HG02943 (cell line): ENCODE measurements around the gene P2RX7.
"Not testable (repeated sequence)": the region's sequence is repeated elsewhere in the genome, so short reads cannot be mapped to it uniquely, and the experiment has no call there.

Experiments
- ATAC-seq: cut with Tn5 transposase; IDR thresholded peaks from one replicate; pipeline ENCODE4 v1.9.1; 2021; ENCODE audit warnings: mild to moderate bottlenecking, low read depth, moderate library complexity; ENCODE audit not compliant: unreplicated experiment

The P2RX7 gene

DNA sequence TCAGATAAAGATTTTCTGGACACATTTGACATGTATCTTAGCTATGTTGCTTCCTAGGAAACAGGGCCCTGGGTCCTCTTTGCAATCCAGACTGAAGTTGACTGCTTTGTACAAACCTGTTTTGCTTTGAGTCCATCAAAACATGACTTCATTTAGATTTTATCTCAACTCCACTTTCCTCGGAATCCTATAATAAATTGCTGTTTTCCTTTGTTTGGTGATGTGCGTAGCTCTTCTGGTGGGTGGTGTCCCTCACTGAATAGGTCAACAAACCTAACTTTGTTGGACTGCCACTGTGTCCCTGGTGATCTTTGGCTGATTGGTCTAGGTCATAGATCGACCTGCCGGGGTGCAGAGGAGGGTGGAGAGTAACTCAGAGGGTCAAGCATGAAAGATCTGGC is 735 bp upstream of the P2RX7 start:
- ATAC-seq, result no peak

DNA sequence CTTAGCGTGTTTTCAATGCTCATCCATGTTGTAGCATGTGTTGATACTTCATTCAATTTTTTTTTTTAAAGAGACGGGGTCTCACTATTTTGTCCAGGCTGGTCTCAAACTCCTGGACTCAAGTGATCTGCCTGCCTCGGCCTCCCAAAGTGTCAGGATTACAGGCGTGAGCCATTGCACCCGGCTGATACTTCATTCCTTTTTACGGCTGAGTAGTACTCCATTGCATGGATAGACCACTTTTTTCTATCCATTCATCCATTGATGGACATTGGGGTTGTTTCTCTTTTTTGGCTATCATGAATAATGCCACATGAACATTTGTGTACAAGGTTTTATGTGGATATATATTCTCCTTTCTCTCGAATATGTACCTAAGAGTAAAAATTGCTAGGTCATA is 1.2 kb downstream of the P2RX7 start:
- no peak for ATAC-seq

DNA sequence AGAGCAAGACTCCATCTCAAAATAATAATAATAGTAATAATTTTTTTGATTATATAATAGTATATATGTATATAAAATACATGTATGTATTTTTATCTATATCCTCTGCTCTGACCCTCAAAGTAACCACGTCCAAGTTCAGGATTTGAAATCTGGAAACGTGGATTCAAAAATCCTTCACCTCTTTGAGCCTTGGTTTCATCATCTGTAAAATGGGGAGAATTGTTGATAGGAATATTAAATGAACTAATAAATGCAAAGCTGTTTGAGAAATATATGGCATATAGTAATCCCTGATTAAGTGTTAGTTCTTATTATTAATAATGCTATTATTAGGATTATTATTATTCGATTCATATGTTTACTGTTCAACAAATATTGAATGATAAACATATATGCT is 2.6 kb downstream of the P2RX7 start:
- no peak for ATAC-seq

DNA sequence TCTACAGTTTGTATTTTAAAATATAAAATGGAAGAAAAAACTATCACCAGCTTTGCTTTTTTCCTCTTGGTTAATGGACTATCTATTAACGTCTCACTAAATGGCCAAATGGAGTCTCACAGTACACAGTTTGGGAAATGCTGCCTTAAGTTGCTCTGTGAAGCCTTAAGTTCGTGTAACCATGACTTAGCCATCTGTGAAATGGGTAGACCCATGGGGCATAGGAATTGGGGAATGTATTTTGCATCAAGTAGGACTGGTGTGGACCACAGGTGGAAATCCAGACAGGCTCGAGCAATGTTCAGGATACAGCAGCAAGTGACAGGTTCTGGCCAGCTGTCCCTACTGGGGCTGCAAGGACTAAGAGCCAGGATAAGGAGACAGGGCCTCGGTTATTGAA is 4.8 kb downstream of the P2RX7 start:
- ATAC-seq, result no peak

DNA sequence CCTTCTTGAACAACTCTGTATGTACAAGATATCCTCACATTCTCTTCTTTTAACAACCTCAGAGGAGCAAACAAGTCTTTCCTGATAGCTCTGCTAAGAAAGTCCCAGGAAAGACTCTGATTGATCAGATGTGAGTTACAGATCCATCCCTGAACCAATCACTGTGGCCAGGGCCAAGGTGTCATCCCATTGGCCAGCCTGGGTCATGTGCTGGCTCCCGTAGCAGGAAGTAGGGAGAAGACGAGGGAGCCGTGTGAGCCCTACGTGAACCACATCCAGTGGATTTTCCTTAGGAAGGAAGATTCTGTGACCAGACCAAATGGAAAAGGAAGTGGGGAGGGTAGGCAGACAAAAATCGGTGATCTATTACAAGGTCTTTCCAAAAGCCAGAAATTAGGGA is 5.6 kb downstream of the P2RX7 start:
- ATAC-seq, result no peak

DNA sequence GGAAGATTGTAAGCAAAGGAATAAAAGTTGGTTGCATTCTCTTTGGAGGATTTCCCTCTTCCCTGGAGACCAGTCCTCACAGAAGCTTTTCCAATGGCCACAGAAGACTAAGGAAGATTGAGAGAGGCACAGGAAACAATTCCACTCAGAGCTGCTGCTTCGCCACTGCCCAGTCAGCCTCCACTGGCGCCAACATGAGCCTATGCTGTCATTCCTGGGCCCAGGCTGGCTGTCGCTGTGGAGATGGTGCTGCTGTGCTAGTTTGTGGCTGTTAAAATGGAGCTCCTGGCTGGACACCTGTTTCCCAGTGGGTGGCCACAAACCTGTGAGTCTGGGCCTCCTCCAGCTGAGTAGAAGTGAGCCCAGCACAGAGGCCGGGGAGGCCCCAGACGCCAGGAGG is 6.6 kb downstream of the P2RX7 start:
- no peak for ATAC-seq

DNA sequence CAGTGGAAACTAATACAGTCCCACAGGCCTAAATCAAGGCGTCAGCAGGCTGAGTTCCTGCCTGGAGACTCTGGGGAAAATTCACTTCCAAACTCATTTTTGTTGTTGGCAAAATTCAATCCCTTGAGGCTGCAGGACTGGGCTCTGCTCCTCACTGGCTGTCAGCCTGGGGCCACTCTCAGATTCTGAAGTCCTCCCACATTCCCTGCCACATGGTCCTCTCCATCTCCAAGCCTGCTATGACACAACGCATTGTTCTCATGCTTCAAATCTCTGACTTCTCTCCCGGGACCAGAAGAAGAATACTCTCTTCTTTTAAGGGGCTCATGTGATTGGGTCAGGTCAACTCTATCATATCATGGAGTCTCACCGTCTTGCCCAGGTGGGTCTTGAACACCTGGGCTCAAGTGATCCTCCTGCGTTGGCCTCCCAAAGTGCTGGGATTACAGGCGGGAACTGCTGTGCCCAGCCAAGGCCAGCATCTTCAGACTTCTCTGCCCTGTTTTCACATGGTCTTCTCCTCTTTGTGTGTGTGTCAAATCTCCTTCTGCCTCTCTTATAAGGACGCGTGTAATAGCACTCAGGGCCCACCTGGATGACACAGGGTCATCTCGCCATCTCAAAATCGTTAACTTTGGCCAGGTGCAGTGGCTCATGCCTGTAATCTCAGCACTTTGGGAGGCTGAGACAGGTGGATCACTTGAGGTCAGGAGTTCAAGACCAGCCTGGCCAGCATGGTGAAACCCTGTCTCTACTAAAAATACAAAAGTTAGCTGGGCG is 9.7 kb downstream of the P2RX7 start:
- ATAC-seq, result no peak

DNA sequence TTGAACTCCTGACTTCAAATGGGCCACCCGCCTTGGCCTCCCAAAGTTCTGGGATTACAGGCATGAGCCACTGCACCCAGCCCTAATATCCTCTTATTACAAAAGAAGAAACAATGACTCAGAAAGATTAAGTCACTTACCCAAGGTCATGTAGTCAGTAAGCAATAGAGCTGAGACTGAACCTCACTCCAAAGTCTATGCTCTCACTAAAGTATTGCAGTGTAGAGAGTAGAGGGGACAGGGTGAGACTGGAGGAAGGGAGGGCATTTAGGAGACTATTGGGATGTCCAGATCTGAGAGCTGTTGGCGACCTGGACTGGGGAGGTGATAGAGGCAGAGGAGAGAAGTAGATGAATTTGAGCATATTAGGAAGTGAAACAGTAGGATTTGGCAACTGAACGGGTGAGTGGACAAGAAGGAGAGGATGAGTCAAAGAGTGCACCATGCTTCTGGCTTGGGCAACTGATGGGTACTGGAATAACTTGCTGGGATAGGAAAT is 11.8 kb downstream of the P2RX7 start:
- ATAC-seq, result no peak

DNA sequence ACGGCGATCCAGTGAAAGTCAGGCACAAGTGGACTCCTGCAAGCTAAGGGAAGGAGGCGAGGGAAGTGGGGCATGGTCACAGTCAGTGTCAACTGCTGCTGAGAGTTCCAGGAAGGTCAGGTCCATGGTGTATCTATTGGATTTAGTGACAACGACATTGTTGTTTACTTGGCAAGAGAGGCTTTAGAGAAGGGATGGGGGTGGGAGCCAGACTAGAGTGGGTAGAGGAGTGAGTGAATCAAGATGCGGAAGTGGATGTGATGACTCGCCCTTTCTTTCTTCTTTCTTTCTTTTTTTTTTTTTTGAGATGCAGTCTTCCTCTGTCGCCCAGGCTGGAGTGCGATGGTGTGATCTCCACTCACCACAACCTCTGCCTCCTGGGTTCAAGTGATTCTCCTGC is 12.5 kb downstream of the P2RX7 start:
- ATAC-seq, result no peak

DNA sequence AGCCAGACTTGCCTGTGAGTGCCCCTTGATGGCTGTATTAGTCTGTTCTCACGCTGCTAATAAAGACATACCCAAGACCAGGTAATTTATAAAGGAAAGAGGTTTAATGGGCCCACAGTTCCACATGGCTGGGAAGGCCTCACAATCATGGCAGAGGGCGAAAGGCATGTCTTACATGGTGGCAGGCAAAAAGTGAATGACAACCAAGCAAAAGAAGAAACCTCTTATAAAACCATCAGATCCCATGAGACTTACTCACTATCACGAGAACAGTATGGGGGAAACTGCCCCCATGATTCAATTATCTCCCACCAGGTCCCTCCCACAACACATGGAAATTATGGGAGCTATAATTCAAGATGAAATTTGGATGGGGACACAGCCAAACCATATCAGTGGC is 16.6 kb downstream of the P2RX7 start:
- not testable (repeated sequence) for ATAC-seq

DNA sequence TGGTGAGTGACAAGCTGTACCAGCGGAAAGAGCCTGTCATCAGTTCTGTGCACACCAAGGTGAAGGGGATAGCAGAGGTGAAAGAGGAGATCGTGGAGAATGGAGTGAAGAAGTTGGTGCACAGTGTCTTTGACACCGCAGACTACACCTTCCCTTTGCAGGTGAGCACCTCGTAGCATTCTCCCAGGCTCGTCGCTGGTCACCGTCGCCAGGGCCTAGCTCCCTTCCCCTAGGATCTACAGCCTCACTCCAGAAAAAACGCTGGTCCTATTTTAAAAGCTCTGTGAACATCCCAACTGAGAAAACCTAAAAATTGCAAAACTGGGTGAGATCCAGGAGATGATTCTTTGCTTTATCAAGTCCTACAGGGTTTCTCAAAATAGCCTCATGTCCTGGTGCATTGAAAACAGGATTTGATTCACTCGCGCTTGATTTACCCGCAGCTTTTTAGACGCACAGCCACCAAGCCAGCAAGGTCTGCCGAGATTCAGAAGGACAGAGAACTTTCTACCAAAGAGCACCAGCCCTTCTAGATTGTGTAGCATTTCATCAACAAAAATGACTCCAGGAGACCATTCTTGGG is 22.2 kb downstream of the P2RX7 start:
- ATAC-seq, result no peak

DNA sequence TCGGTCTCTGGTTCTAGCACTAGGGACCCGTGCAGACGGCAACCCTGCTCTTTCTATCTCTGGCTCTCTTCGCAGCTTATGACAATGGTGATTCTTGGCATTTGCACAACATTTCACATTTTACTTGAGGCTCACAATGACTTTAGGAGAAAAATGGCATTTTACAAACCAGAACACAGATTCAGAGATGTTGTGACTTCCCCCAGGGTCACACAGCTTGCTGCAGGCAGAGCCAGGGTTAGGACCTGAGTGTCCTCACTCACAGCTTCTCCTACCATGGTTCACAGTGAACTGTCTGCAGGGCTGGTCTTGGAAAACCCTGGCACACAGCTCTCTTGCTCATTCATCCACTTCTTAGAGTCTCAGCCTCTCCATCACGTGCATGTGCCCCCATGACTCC is 23.7 kb downstream of the P2RX7 start:
- ATAC-seq, result no peak

DNA sequence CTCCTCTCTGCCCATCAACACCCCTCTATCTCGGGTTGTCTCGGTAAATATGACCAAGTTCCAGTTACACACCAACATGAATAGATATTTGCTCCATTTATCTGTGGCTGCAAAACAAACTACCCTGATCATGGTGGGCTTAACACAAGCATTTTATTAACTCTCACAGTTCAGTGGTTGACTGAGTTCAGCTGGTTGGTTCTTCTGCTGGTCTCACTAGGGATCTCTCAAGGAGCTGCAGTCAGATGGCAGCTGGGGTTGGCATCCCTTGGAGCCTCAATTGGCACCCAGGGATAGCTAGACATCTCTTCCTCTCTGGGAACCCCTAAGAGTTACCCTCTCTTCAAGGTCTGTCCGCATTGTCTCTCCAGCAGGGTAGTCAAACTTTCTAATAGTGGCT is 25.4 kb downstream of the P2RX7 start:
- no peak for ATAC-seq

DNA sequence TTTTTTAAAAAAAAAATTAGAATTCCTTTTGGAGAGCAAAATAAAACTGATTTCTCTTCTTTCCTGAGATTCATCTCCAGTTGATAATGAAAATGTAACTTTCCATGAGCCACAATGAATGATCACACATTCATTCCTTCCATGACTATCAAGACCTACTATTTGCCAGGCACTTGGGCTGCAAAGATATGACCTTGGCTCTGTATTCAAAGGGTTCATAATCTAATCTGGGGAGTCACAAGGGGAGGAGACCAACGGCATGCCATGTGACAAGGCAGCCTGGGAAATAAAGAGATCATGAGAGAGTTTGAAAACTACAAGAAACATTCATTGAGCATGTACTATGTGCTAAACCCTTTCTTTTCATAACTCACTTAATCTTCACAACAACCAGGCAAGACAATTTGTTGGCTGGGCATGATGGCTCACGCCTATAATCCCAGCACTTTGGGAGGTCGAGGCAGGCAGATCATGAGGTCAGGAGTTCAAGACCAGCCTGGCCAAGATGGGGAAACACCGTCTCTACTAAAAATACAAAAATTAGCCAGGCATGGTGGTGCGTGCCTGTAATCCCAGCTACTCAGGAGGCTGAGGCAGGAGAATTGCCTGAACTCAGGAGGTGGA is 26.2 kb downstream of the P2RX7 start:
- ATAC-seq, result not testable (repeated sequence)

DNA sequence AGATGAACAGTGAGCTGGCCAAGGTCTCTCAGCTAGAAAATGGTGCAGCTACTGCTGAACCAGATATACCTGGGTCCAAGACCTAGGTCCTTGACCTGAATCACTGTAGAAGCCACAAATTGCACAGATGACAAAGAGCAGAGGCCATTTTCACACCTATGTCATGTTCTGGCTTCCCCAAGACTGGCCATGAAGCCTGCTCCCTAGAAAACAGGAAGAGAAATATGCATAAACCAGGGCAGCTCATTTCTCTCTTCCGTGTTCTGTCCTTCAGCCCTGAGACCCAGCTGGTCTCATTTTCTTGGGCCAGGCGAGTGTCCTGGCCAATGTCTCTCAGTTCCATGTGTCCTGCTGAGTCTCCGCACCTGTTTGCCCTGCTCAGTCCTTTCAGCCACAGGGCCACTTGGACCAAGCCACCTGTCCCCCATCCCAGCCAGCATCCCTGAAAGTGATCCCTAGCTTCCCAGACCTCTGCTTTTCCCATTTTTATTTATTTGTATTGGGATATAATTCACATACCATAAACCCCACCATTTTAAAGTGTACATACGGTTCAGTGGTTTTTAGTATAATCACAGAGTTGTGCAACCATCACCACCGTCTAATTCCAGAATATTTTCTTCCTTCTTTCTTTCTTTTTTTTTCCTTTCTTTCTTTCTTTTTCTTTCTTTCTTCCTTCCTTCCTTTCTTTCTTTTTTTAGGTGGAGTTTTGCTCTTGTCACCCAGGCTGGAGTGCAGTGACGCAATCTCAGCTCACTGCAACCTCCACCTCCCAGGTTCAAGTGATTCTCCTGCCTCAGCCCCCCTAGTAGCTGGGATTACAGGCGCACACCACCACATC is 27.0 kb downstream of the P2RX7 start:
- no peak for ATAC-seq

DNA sequence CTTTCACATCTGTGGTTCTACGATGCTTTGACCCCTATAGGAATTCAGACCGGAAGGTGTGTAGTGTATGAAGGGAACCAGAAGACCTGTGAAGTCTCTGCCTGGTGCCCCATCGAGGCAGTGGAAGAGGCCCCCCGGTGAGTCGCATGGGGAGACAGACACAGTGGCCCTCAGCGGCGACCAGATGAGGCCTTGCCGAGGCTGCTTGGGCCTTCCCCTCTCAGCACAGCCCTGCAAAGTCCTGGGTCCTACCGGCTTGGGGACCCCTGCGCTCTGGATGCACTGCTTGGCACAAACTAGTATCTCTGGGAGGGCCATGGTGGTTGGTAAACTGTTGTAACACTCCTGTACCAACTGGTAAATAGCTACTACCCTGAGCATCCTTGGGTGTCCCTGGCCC is 29.7 kb downstream of the P2RX7 start:
- no peak for ATAC-seq

DNA sequence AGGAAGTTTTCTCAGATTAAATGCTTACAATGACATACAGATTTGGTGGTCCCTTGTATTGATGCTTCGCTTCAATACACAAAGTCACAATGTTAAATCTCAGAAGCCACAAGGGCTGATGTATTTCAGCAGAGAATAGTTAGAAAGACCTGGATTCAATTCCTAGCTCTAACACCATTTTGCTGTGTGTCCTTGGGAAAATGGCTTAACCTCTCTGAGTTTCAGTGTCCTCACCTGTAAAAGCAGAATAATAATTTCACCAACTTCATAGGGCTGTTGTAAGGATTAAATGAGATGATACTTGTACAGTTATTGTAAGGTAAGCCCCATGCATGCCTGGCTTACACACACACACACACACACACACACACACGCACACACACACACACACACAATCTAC is 30.3 kb downstream of the P2RX7 start:
- ATAC-seq, result no peak

DNA sequence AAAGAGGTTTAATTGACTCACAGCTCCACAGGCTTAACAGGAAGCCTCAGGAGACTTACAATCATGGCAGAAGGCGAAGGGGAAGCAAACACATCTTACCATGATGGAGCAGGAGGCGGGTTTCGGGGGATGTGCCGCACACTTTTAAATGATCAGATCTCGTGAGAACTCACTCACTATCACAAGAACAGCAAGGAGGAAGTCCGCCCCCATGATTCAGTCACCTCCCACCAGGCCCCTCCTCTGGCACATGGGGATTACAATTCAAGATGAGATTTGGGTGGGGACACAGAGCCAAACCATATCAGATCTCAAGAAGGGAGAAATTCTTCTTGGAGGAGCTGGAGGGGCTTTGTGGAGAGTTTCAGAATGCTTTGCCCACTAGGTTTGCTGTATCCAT is 32.2 kb downstream of the P2RX7 start:
- not testable (repeated sequence) for ATAC-seq

DNA sequence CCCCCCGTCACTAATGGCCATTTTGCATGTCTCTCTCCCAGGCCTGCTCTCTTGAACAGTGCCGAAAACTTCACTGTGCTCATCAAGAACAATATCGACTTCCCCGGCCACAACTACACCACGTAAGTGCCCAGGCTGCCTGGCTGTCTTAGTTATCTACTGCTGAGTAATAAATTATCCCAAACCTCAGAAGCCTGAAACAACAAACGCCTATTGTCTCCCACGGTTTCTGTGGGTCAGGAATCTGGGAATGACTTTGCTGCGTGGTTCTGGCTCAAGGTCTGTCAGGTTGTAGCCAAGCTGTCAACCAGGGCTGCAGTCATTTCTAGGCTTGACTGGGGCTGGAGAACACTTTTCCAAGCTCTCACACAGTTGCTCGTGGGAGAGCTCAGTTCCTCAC is 32.6 kb downstream of the P2RX7 start:
- ATAC-seq, result no peak

DNA sequence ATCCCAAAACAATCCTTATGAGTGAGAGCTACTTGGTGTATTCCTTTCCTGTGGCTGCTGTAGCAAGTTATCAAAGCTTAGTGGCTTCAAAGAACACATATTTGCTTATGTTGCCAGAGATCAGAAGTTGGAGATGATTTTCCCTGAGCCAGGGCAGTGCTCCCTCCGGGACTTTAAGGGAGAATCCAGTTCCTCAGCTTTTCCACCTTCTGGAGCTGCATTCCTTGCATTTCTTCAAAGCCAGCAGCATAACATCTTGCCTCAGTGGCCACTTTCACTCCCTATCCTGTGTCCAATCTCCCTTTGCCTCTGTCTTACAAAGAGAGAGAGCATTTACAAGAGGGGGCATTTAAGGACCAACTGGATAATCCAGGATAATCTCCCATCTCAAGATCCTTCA is 33.7 kb downstream of the P2RX7 start:
- ATAC-seq, result no peak

DNA sequence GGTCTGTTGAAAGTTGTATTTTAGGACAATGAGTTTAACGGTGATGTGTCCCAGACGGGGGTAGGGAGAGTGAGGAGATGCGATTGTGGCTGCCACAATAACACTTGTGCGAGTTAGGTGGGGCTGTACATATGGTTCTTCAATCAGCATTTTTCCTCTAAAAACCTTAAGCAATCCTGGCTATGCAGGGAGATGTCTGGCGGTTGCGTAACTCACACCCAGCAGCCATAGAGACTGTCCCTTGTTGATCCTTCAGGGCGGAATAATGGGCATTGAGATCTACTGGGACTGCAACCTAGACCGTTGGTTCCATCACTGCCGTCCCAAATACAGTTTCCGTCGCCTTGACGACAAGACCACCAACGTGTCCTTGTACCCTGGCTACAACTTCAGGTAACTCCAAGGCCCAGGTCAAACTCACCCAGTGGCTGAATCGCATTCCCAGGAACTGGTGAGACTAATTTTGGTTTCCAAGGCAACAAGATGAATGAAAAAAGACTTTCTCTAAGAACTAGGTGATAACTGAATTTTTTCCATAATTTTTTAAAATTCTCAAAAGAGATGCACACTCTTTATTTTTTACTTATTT is 34.6 kb downstream of the P2RX7 start:
- ATAC-seq, result no peak
